ENCODE measurements around the gene CA10. TPM values are rescaled to one million over a fixed set of nuclear protein-coding genes. Genes with fewer than 3 reads are reported as not detected.

Gene CA10
- polyA plus RNA-seq, 1 donor from 2014 or later: 6.2 TPM

DNA sequence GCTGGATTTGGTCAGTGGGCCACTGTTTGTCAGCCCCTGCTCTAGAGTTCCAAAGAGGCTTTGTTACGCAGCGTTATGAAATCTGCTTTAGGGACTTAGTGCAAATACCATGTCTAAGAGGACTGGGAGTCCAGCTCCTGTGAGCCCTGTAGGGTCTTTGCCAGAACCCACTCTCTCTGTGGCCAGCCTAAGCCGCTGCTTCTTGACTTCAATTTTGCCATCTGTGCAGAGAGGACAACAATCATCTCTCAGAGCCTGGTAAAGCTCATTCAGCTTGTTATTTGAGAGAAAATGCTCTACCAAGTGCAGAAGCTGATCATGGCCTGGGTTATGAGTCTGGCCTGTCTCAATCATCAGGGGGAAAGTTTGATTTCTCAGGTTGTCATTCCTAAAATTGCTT is 17.9 kb downstream of the CA10 start:
- H2AFZ ChIP-seq (ENCODE audit: low read depth, low read length): no peak overlapping the region
- H3K4me3 ChIP-seq (ENCODE audit: low read length): no peak overlapping the region
- no peaks in the 10 kb centered on the region for H3K9me2 ChIP-seq (ENCODE audit: insufficient read depth, low read length)
- H3K27ac ChIP-seq (ENCODE audit: low read length): no peak overlapping the region
- TF ChIP-seq RAD21 (conservative IDR thresholded peaks at IDR 0.05) (no peak), SMC3 (conservative IDR thresholded peaks at IDR 0.05; ENCODE audit: poor library complexity) (no peak), MXI1 (conservative IDR thresholded peaks at IDR 0.05; ENCODE audit: poor library complexity, severe bottlenecking) (no peak), POLR2AphosphoS5 (IDR thresholded peaks at IDR 0.05) (no peak), EP300 (conservative IDR thresholded peaks at IDR 0.05; ENCODE audit: poor library complexity, severe bottlenecking) (no peak), TAF1 (IDR thresholded peaks at IDR 0.05; ENCODE audit: low read depth) (no peak), EZH2 (IDR thresholded peaks at IDR 0.05; ENCODE audit: borderline replicate concordance, insufficient read depth, low read length, poor library complexity, severe bottlenecking) (no peak)
- TF ChIP-seq, protein P1, sequence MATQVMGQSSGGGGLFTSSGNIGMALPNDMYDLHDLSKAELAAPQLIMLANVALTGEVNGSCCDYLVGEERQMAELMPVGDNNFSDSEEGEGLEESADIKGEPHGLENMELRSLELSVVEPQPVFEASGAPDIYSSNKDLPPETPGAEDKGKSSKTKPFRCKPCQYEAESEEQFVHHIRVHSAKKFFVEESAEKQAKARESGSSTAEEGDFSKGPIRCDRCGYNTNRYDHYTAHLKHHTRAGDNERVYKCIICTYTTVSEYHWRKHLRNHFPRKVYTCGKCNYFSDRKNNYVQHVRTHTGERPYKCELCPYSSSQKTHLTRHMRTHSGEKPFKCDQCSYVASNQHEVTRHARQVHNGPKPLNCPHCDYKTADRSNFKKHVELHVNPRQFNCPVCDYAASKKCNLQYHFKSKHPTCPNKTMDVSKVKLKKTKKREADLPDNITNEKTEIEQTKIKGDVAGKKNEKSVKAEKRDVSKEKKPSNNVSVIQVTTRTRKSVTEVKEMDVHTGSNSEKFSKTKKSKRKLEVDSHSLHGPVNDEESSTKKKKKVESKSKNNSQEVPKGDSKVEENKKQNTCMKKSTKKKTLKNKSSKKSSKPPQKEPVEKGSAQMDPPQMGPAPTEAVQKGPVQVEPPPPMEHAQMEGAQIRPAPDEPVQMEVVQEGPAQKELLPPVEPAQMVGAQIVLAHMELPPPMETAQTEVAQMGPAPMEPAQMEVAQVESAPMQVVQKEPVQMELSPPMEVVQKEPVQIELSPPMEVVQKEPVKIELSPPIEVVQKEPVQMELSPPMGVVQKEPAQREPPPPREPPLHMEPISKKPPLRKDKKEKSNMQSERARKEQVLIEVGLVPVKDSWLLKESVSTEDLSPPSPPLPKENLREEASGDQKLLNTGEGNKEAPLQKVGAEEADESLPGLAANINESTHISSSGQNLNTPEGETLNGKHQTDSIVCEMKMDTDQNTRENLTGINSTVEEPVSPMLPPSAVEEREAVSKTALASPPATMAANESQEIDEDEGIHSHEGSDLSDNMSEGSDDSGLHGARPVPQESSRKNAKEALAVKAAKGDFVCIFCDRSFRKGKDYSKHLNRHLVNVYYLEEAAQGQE (IDR thresholded peaks at IDR 0.05; ENCODE audit: borderline replicate concordance): no peak
- TF ChIP-seq, protein P2, sequence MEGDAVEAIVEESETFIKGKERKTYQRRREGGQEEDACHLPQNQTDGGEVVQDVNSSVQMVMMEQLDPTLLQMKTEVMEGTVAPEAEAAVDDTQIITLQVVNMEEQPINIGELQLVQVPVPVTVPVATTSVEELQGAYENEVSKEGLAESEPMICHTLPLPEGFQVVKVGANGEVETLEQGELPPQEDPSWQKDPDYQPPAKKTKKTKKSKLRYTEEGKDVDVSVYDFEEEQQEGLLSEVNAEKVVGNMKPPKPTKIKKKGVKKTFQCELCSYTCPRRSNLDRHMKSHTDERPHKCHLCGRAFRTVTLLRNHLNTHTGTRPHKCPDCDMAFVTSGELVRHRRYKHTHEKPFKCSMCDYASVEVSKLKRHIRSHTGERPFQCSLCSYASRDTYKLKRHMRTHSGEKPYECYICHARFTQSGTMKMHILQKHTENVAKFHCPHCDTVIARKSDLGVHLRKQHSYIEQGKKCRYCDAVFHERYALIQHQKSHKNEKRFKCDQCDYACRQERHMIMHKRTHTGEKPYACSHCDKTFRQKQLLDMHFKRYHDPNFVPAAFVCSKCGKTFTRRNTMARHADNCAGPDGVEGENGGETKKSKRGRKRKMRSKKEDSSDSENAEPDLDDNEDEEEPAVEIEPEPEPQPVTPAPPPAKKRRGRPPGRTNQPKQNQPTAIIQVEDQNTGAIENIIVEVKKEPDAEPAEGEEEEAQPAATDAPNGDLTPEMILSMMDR (IDR thresholded peaks at IDR 0.05; ENCODE audit: poor library complexity, severe bottlenecking): no peak
- H3K9me3 ChIP-seq (ENCODE audit: low read length): no peaks in the 10 kb centered on the region
- no peaks in the 10 kb centered on the region for H4K20me1 ChIP-seq (ENCODE audit: insufficient read depth)
- no peak overlapping the region for H3K9ac ChIP-seq (ENCODE audit: low read length)
- H3K79me2 ChIP-seq (replicated peaks; ENCODE audit: insufficient read depth, low read length): no peaks in the 10 kb centered on the region
- no peaks in the 10 kb centered on the region for H3F3A ChIP-seq (ENCODE audit: insufficient read depth, low read length, poor library complexity, severe bottlenecking)
- no peak overlapping the region for H3K4me2 ChIP-seq (ENCODE audit: low read length)
- H3K36me3 ChIP-seq (ENCODE audit: insufficient read depth, low read length): no peaks in the 10 kb centered on the region
- no peaks in the 10 kb centered on the region for H3K27me3 ChIP-seq (ENCODE audit: insufficient read depth, low read depth, low read length)

DNA sequence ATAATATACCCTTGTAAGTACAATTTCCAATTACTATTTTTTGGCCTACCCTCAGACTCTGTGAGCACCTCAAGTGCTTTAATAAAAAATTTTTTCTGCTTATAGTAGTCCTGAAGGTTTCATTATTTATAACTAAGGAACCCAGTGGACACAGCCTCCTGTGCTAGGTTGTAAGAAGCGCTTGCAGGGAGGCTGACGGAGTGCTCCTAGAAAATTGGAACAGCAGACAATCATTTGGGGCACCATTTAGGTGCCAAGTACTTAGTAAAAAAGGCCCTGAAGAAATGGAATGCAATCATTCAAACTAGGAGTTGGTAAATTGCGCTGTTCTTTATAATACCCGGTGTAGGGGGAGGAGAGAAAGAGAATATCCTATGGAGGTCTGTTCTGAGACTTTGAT is 19.8 kb downstream of the CA10 start:
- Histone ChIP-seq H2AFZ (ENCODE audit: low read depth, low read length) (no peak overlapping the region), H3K27ac (ENCODE audit: low read length) (no peak overlapping the region), H3K79me2 (replicated peaks; ENCODE audit: insufficient read depth, low read length) (no peaks in the 10 kb centered on the region), H3K4me2 (ENCODE audit: low read length) (no peak overlapping the region), H3K9me2 (ENCODE audit: insufficient read depth, low read length) (no peaks in the 10 kb centered on the region), H3F3A (ENCODE audit: insufficient read depth, low read length, poor library complexity, severe bottlenecking) (no peaks in the 10 kb centered on the region), H3K27me3 (ENCODE audit: insufficient read depth, low read depth, low read length) (no peaks in the 10 kb centered on the region), H3K4me3 (ENCODE audit: low read length) (no peak overlapping the region), H4K20me1 (ENCODE audit: insufficient read depth) (no peaks in the 10 kb centered on the region), H3K36me3 (ENCODE audit: insufficient read depth, low read length) (no peaks in the 10 kb centered on the region), H3K9me3 (ENCODE audit: low read length) (no peaks in the 10 kb centered on the region), H3K9ac (ENCODE audit: low read length) (no peak overlapping the region)
- no peak for TF ChIP-seq EZH2 (IDR thresholded peaks at IDR 0.05; ENCODE audit: borderline replicate concordance, insufficient read depth, low read length, poor library complexity, severe bottlenecking)
- no peak for TF ChIP-seq RAD21 (conservative IDR thresholded peaks at IDR 0.05)
- no peak for TF ChIP-seq TAF1 (IDR thresholded peaks at IDR 0.05; ENCODE audit: low read depth)
- TF ChIP-seq EP300 (conservative IDR thresholded peaks at IDR 0.05; ENCODE audit: poor library complexity, severe bottlenecking): no peak
